Spleen (tissue), 11 donors: ENCODE measurements around the gene MAGI3. TPM values are rescaled to one million over a fixed set of nuclear protein-coding genes. Genes with fewer than 3 reads are reported as not detected.

Source experiments
- DNase-seq: peaks from one replicate; pipeline ENCODE4 v3.0.0-alpha.2; 2020
- H3K27ac ChIP-seq, 8 donors: fragments of 200-600 bp; sonication (generic) in 7 of 8; 1 replicate in 4 of 8; 2 replicates in 4 of 8; pipeline versions ENCODE4 v1.5.0 to v1.8.0; 2016 to 2021; ENCODE audit warnings: inconsistent platforms in 4 of 8, mild to moderate bottlenecking in 4 of 8, moderate library complexity in 1 of 8
- H3K27me3 ChIP-seq, 7 donors: fragments of 200-600 bp; sonication (generic) in 6 of 7; replicated peaks in 1 of 7; 1 replicate in 4 of 7; 2 replicates in 3 of 7; pipeline versions ENCODE4 v1.5.0 to v1.8.0; 2016 to 2021; ENCODE audit warnings: inconsistent platforms in 3 of 7, mild to moderate bottlenecking in 1 of 7
- H3K36me3 ChIP-seq, 6 donors: fragments of 200-600 bp; sonication (generic) in 5 of 6; 1 replicate in 4 of 6; 2 replicates in 2 of 6; pipeline versions ENCODE4 v1.5.0 to v1.8.0; 2016 to 2021; ENCODE audit warnings: inconsistent platforms in 2 of 6
- H3K4me1 ChIP-seq, 6 donors: fragments of 200-600 bp; sonication (generic) in 5 of 6; 1 replicate in 3 of 6; 2 replicates in 3 of 6; pipeline versions ENCODE4 v1.5.0 to v1.8.0; 2016 to 2021; ENCODE audit warnings: inconsistent platforms in 3 of 6
- H3K4me3 ChIP-seq, 8 donors: fragments of 200-600 bp; sonication (generic) in 7 of 8; 1 replicate in 4 of 8; 2 replicates in 4 of 8; pipeline versions ENCODE4 v1.5.0 to v1.8.0; 2016 to 2021; ENCODE audit warnings: inconsistent platforms in 4 of 8, mild to moderate bottlenecking in 4 of 8, moderate library complexity in 2 of 8
- H3K9me3 ChIP-seq, 8 donors: fragments of 200-600 bp; sonication (generic) in 7 of 8; 1 replicate in 4 of 8; 2 replicates in 4 of 8; pipeline versions ENCODE4 v1.5.0 to v1.8.0; 2016 to 2021; ENCODE audit warnings: inconsistent platforms in 4 of 8
- CTCF ChIP-seq, 11 experiments: fragments of 200-600 bp in 7 of 11; fragments of 450-650 bp in 4 of 11; sonication (generic) in 4 of 11; IDR thresholded peaks in 8 of 11; conservative IDR thresholded peaks in 3 of 11; 1 replicate in 7 of 11; 2 replicates in 4 of 11; pipeline versions ENCODE4 v1.4.0 to v1.8.0; 2016 to 2021; ENCODE audit warnings: antibody characterized with exemption in 11 of 11, inconsistent platforms in 4 of 11, mild to moderate bottlenecking in 1 of 11
- POLR2A ChIP-seq, 3 donors: fragments of 450-650 bp; IDR thresholded peaks; one replicate each; pipeline ENCODE4 v1.5.1; 2017; ENCODE audit warnings: antibody characterized with exemption in 3 of 3, mild to moderate bottlenecking in 1 of 3
- POLR2AphosphoS5 ChIP-seq, 3 donors: sonication (generic); formaldehyde crosslinking; IDR thresholded peaks; one replicate each; pipeline ENCODE4 v1.5.1; 2017; ENCODE audit warnings: antibody characterized with exemption in 3 of 3
- WGBS, 5 donors: extraction: QIAGEN DNeasy Blood & Tissue Kit in 3 of 5; methylation state at CpG; one replicate each; pipeline versions ENCODE4 v1.1.5 to v1.1.7; 2013 to 2018; 5-methylcytosine and 5-hydroxymethylcytosine counted together
- intact Hi-C: fragments of 100-400 bp; cut with DNase I; formaldehyde crosslinking; loops from one replicate; pipeline ENCODE4 v1.15.0; 2023; ENCODE audit warnings: low total_unique reads
- polyA plus RNA-seq, 3 donors: library from polyadenylated mRNA; stranded (reverse); fragments of 200-250 nt; gene quantifications; one replicate each; pipeline ENCODE4 v1.2.1, GENCODE V29; 2013
- total RNA-seq, 7 donors: library from RNA; depleted of rRNA in 3 of 7; stranded (reverse); fragments of >200 nt in 3 of 7; fragmentation: NEBNext Ultra II Directional in 4 of 7; extraction: Animal tissue kit (Norgen Biotek cat#: 25700) in 4 of 7; gene quantifications; one replicate each; pipeline versions ENCODE4 v1.1.0 to v1.2.1, GENCODE V29; 2016 to 2021
- donor health status: healthy with polysubstance abuse.
- donor health status: DM: no; HTN: no; CAD: no; lungs with moderate emphysema.
- donor health status: DM: no; HTN: no; CAD: no.
- donor health status: Bipolar disorder and iron deficiency.
- donor health status: healthy.
- donor health status: DM: no; HTN: no; CAD: no.
- donor health status: DM: yes; HTN: yes; CAD: no.

Gene MAGI3
- total and polyA plus RNA-seq, 10 donors = 0.74 to 16.3 (median 9.9) TPM

GRCh38 chr1:113519556-113519955, 129.2 kb downstream of the MAGI3 start:
- Histone ChIP-seq H3K9me3 (peaks cover 0 to 18% (median 13%) of the 10 kb centered on the region in 8 donors), H3K4me1 (no peaks in the 10 kb centered on the region), H3K27ac (no peak overlapping the region), H3K36me3 (no peaks in the 10 kb centered on the region), H3K4me3 (no peak overlapping the region), H3K27me3 (no peaks in the 10 kb centered on the region)
- no peak for DNase-seq
- TF ChIP-seq POLR2AphosphoS5 (IDR thresholded peaks at IDR 0.05) = no peak
- no peak for TF ChIP-seq POLR2A (IDR thresholded peaks at IDR 0.05)
- TF ChIP-seq CTCF (IDR thresholded peaks at IDR 0.05 in 8 of 11, conservative IDR thresholded peaks at IDR 0.05 in 3 of 11) = no peak
- intact Hi-C loops = no loop called here

GRCh38 chr1:113530021-113530420, 139.7 kb downstream of the MAGI3 start:
- 76 to 86% (median 82%) methylated on average over 4 of the region's 4 CpGs for WGBS, 5 donors
- no peak for DNase-seq
- TF ChIP-seq POLR2AphosphoS5 (IDR thresholded peaks at IDR 0.05) (no peak), POLR2A (IDR thresholded peaks at IDR 0.05) (no peak), CTCF (IDR thresholded peaks at IDR 0.05 in 8 of 11, conservative IDR thresholded peaks at IDR 0.05 in 3 of 11) (no peak)

GRCh38 chr1:113531321-113531720, 141.0 kb downstream of the MAGI3 start:
- WGBS, 5 donors = 86 to 93% (median 89%) methylated on average over 3 of the region's 3 CpGs
- no peaks in the 10 kb centered on the region for H3K4me1 ChIP-seq
- peaks cover 0 to 18% (median 16%) of the 10 kb centered on the region in 8 donors for H3K9me3 ChIP-seq
- intact Hi-C loops = no loop called here
- DNase-seq = no peak
- no peak overlapping the region for H3K27ac ChIP-seq
- TF ChIP-seq POLR2AphosphoS5 (IDR thresholded peaks at IDR 0.05) = no peak
- TF ChIP-seq CTCF (IDR thresholded peaks at IDR 0.05 in 8 of 11, conservative IDR thresholded peaks at IDR 0.05 in 3 of 11) = no peak
- no peak for TF ChIP-seq POLR2A (IDR thresholded peaks at IDR 0.05)
- no peaks in the 10 kb centered on the region for H3K27me3 ChIP-seq
- no peaks in the 10 kb centered on the region for H3K36me3 ChIP-seq
- H3K4me3 ChIP-seq = no peak overlapping the region

More at GRCh38 chr1:113530021-113530420, 139.7 kb downstream of the MAGI3 start:
- intact Hi-C loops = no loop called here
- Histone ChIP-seq H3K36me3 (no peaks in the 10 kb centered on the region), H3K9me3 (peaks cover 0 to 18% (median 16%) of the 10 kb centered on the region in 8 donors), H3K4me1 (no peaks in the 10 kb centered on the region), H3K4me3 (no peak overlapping the region), H3K27ac (no peak overlapping the region), H3K27me3 (no peaks in the 10 kb centered on the region)

GRCh38 chr1:113533061-113533460, 142.7 kb downstream of the MAGI3 start:
- Histone ChIP-seq H3K9me3 (peaks cover 0 to 9% (median 6%) of the 10 kb centered on the region in 8 donors), H3K4me3 (no peak overlapping the region), H3K36me3 (no peaks in the 10 kb centered on the region), H3K27me3 (no peaks in the 10 kb centered on the region), H3K4me1 (no peaks in the 10 kb centered on the region), H3K27ac (no peak overlapping the region)
- 49 to 97% (median 89%) methylated on average over 3 of the region's 3 CpGs for WGBS, 5 donors
- no peak for DNase-seq
- intact Hi-C loops = no loop called here
- TF ChIP-seq POLR2A (IDR thresholded peaks at IDR 0.05) (no peak), POLR2AphosphoS5 (IDR thresholded peaks at IDR 0.05) (no peak), CTCF (IDR thresholded peaks at IDR 0.05 in 8 of 11, conservative IDR thresholded peaks at IDR 0.05 in 3 of 11) (no peak)
